Heart left ventricle (tissue), 13 donors: Measurements from ENCODE around the gene MTFMT.

Source experiments
- POLR2A ChIP-seq, 2 donors: fragments of 450-650 bp; IDR thresholded peaks; one replicate each; pipeline ENCODE4 v1.6.1; 2017; ENCODE audit warnings: antibody characterized with exemption in 2 of 2, mild to moderate bottlenecking in 2 of 2, moderate library complexity in 2 of 2
- TF ChIP-seq, protein P1 (sequence below), 12 donors: fragments of 200-600 bp; sonication (generic) in 4 of 12; IDR thresholded peaks; one replicate each; pipeline versions ENCODE4 v1.5.0 to v1.8.0; 2018 to 2022; ENCODE audit warnings: antibody characterized with exemption in 12 of 12, mild to moderate bottlenecking in 5 of 12
- donor health status: ischemic (EF 13 %, LVEDD 7.1; RV severe dilation, severe dysfunction).
- donor health status: DM: no; HTN: yes; CAD: no.
- donor health status: DM: no; HTN: no; CAD: no.
- donor health status: ischemic (EF 25% LVEDD 6.9; RV normal size, moderate dysfunction).
- donor health status: ischemic (EF 25% LVEDD 5.7; RV mildly dilated, moderate dysfunction).
- donor health status: ischemic (EF 35%, LVEDD 5.7; RV mildly dilated, moderate dysfunction).
- donor health status: nonischemic (EF 11% LVEDD 7.7; RV severe dilation, severe dysfunction).
- donor health status: DM: yes; HTN: yes; CAD: no.
- donor health status: PGD.
- donor health status: ischemic (EF 29% LVEDD 5.4; RV normal size, mild dysfunction).
- donor health status: nonischemic (EF 23%, LVEDD 6.1; RV moderate dilation, normal function).

DNA sequence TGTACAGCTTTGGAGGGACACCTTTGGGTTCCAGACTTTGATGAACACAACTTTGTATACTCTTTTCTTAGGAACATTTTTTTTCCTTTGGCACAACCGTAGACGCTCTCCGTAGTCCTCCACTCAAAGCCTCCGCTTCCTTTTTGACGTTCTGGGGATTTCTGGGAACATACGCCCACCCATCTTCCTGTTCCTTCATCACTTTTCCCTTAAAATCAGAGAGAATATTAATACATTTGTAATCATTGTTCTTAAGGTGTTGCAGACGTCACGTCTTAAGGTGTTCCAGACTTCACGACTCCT is 39.3 kb downstream of the MTFMT start:
- TF ChIP-seq, protein P1, sequence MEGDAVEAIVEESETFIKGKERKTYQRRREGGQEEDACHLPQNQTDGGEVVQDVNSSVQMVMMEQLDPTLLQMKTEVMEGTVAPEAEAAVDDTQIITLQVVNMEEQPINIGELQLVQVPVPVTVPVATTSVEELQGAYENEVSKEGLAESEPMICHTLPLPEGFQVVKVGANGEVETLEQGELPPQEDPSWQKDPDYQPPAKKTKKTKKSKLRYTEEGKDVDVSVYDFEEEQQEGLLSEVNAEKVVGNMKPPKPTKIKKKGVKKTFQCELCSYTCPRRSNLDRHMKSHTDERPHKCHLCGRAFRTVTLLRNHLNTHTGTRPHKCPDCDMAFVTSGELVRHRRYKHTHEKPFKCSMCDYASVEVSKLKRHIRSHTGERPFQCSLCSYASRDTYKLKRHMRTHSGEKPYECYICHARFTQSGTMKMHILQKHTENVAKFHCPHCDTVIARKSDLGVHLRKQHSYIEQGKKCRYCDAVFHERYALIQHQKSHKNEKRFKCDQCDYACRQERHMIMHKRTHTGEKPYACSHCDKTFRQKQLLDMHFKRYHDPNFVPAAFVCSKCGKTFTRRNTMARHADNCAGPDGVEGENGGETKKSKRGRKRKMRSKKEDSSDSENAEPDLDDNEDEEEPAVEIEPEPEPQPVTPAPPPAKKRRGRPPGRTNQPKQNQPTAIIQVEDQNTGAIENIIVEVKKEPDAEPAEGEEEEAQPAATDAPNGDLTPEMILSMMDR (IDR thresholded peaks at IDR 0.05), result no peak
- TF ChIP-seq POLR2A (IDR thresholded peaks at IDR 0.05), result no peak
